ENCODE data around the gene UPK3A. TPM values are rescaled to one million over a fixed set of nuclear protein-coding genes. Genes with fewer than 3 reads are reported as not detected.
"Not testable (repeated sequence)": the region's sequence is repeated elsewhere in the genome, so short reads cannot be mapped to it uniquely, and the experiment has no call there.

UPK3A gene
- total RNA-seq, 4 donors from 2014 or later, result not detected

GRCh38 chr22:45276507-45277105, 8.1 kb upstream of the UPK3A start:
- intact Hi-C loops (cut with DNase I), result no loop called here
- H3K4me1 ChIP-seq, result peaks cover 3 to 39% (median 17%) of the 10 kb centered on the region in 3 donors
- H3K4me3 ChIP-seq, result no peak overlapping the region
- H3K27me3 ChIP-seq, result no peaks in the 10 kb centered on the region
- no peak for DNase-seq
- TF ChIP-seq POLR2A (IDR thresholded peaks at IDR 0.05) (no peak), CTCF (IDR thresholded peaks at IDR 0.05) (no peak)
- H3K9me3 ChIP-seq, result no peaks in the 10 kb centered on the region
- 78 to 91% methylated on average over 9 to 11 of the region's 12 CpGs for WGBS, 2 donors
- no peaks in the 10 kb centered on the region for H3K36me3 ChIP-seq
- no peak overlapping the region for H3K27ac ChIP-seq

GRCh38 chr22:45277720-45278119, 7.0 kb upstream of the UPK3A start:
- H3K4me3 ChIP-seq; H3K9me3 ChIP-seq; intact Hi-C loops (cut with DNase I); DNase-seq; H3K27me3 ChIP-seq; H3K27ac ChIP-seq; H3K36me3 ChIP-seq: not testable (repeated sequence)
- peaks cover 0 to 27% (median 11%) of the 10 kb centered on the region in 3 donors for H3K4me1 ChIP-seq
- WGBS, 2 donors, result 76 to 79% methylated on average over 7 of the region's 7 CpGs

GRCh38 chr22:45278125-45278524, 6.6 kb upstream of the UPK3A start:
- no peaks in the 10 kb centered on the region for H3K36me3 ChIP-seq
- TF ChIP-seq CTCF (IDR thresholded peaks at IDR 0.05), result no peak
- no peak for TF ChIP-seq POLR2A (IDR thresholded peaks at IDR 0.05)
- no peaks in the 10 kb centered on the region for H3K9me3 ChIP-seq
- H3K27ac ChIP-seq, result peak overlapping the region in 2 of 4 donors; percentile 53 to 77
- H3K4me3 ChIP-seq, result no peak overlapping the region
- H3K27me3 ChIP-seq, result no peaks in the 10 kb centered on the region
- DNase-seq, result no peak
- intact Hi-C loops (cut with DNase I), result no loop called here
- peaks cover 0 to 26% (median 10%) of the 10 kb centered on the region in 3 donors for H3K4me1 ChIP-seq
- 80 to 88% methylated on average over 8 to 9 of the region's 9 CpGs for WGBS, 2 donors

- 88 to 91% methylated on average over 3 of the region's 3 CpGs for WGBS, 2 donors
- Histone ChIP-seq H3K27ac (peak overlapping the region; percentile 42 to 78 (median 67)), H3K4me3 (no peak overlapping the region)
Observed at GRCh38 chr22:45280587-45280980, 4.2 kb upstream of the UPK3A start.

GRCh38 chr22:45281010-45281409, 3.7 kb upstream of the UPK3A start:
- no peak for DNase-seq
- Histone ChIP-seq H3K4me1 (peaks cover 6 to 42% (median 14%) of the 10 kb centered on the region in 3 donors), H3K27me3 (peaks cover 0 to 21% (median 0%) of the 10 kb centered on the region in 4 donors), H3K9me3 (no peaks in the 10 kb centered on the region), H3K4me3 (no peak overlapping the region), H3K27ac (peak overlapping the region in 2 of 4 donors; percentile 57 to 77), H3K36me3 (no peaks in the 10 kb centered on the region)
- 63 to 73% methylated on average over 3 of the region's 3 CpGs for WGBS, 2 donors
- TF ChIP-seq CTCF (IDR thresholded peaks at IDR 0.05) (no peak), POLR2A (IDR thresholded peaks at IDR 0.05) (no peak)
- intact Hi-C loops (cut with DNase I), result no loop called here

More at GRCh38 chr22:45280587-45280980, 4.2 kb upstream of the UPK3A start:
- no peak for DNase-seq
- intact Hi-C loops (cut with DNase I), result no loop called here
- Histone ChIP-seq H3K4me1 (peaks cover 6 to 41% (median 14%) of the 10 kb centered on the region in 3 donors), H3K27me3 (peaks cover 0 to 16% (median 0%) of the 10 kb centered on the region in 4 donors), H3K36me3 (no peaks in the 10 kb centered on the region), H3K9me3 (no peaks in the 10 kb centered on the region)
- TF ChIP-seq CTCF (IDR thresholded peaks at IDR 0.05), result no peak
- TF ChIP-seq POLR2A (IDR thresholded peaks at IDR 0.05), result no peak
